Choroid plexus epithelial cell (primary cell): ENCODE measurements around the gene SEZ6L.

Experiments used
- DNase-seq: peaks from one replicate; pipeline ENCODE4 v3.0.0-alpha.2; 2010; ENCODE audit warnings: low read depth
- H3K4me3 ChIP-seq: 2 replicates; pipeline ENCODE4 v1.5.1; 2011; ENCODE audit warnings: low read depth, mild to moderate bottlenecking, control low read depth, low read length, moderate library complexity
- CTCF ChIP-seq: conservative IDR thresholded peaks from 2 replicates; pipeline ENCODE4 v1.5.1; 2011; ENCODE audit warnings: low read depth, mild to moderate bottlenecking, control low read depth, inconsistent platforms, low read length, moderate library complexity

The SEZ6L gene

DNA sequence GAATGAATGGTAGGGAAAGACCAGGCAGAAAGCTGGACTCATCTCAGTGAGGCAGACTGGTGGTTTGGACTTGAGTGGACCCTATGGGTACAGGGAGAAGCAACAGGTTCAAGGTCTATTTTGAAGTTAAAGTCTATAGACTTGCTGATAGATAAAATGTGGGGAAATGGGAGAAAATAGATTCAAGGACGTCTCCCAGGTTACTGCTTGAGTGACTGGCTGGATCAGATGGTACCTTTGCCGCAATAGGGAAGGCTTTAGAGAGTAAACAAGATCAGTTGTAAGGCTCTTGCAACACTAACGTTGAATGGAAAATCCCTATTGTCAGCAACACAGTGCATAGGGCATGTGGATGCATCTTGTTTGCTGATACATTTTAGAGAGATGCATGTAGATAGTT lies 27.4 kb downstream of the SEZ6L start:
- H3K4me3 ChIP-seq = no peak overlapping the region
- TF ChIP-seq CTCF = no peak
- DNase-seq = no peak

- H3K4me3 ChIP-seq = no peak overlapping the region
- no peak for TF ChIP-seq CTCF
- DNase-seq = no peak
Observed at GRCh38 chr22:26197425-26197824, 28.2 kb downstream of the SEZ6L start.

DNA sequence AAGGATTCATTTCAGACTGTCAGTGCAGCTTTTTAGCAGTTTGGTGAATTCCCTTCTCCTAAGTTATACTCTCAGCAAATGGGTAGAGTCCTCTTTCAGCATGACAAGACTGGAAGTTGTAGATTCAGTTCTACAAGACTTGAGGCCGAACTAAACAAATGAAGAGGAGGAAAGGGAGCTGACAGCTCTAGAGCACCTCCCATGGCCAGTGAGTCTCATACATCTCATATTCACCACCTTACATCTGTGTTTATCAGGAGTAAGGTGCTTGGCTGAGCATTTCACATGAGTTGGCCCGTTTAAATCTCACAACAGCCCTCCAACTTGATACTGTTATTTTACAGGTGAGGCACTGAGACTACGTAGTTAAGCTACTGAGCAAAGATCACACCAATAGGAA lies 30.4 kb downstream of the SEZ6L start:
- TF ChIP-seq CTCF = no peak
- no peak overlapping the region for H3K4me3 ChIP-seq

GRCh38 chr22:26202280-26202924 lies 33.1 kb downstream of the SEZ6L start:
- no peak for DNase-seq
- no peak for TF ChIP-seq CTCF
- no peak overlapping the region for H3K4me3 ChIP-seq

More for the DNA sequence above, 30.4 kb downstream of the SEZ6L start:
- no peak for DNase-seq

DNA sequence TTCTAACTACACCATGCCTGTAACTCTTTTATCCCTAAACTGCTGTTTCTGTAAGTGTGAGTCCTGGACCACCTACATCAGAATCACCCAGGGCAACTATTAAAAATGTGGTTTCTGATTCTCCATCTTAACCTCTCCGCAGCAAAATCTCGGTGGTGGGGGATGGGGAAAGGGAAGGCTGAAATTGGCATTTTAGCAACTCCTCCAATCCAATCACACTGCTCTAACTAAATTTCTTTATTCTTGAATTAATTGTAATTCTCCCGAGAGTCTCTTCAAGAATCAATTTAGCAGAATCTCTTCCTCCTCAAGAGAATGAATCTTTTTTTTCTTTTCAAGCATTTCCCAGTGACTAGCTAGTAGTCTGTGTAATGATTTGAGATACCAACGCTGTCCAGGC lies 36.2 kb downstream of the SEZ6L start:
- no peak for TF ChIP-seq CTCF
- H3K4me3 ChIP-seq = no peak overlapping the region
- no peak for DNase-seq

- DNase-seq = no peak
- no peak overlapping the region for H3K4me3 ChIP-seq
- TF ChIP-seq CTCF = no peak
Observed at GRCh38 chr22:26210334-26210733, 41.1 kb downstream of the SEZ6L start.

DNA sequence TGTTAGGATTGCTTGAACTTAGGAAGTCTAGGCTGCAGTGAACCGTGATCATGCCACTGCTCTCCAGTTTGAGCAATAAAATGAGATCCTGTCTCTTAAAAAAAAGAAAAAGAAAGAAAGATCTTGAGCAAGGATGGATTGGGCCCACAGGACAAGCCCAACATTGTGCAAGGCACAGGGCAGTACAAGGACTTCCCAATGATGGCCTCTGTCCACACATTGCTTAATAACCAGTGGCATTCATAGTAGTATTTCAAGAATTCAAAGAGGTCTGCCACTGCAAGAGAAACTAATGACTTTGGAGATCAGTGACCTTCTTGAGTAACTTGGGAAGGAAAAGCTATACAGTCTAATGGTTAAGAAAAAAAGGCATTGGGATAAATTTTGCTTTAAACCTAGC lies 44.6 kb downstream of the SEZ6L start:
- TF ChIP-seq CTCF = no peak
- no peak overlapping the region for H3K4me3 ChIP-seq
- DNase-seq = no peak
